GM12874 (cell line): ENCODE results near the gene THOP1.

Experiments
- TF ChIP-seq, protein P1 (sequence below): IDR thresholded peaks from 2 replicates; pipeline ENCODE4 v1.5.1; 2011; ENCODE audit warnings: low read depth, mild to moderate bottlenecking, control low read depth, low read length, moderate library complexity; ENCODE audit not compliant: insufficient read depth

Gene THOP1

DNA sequence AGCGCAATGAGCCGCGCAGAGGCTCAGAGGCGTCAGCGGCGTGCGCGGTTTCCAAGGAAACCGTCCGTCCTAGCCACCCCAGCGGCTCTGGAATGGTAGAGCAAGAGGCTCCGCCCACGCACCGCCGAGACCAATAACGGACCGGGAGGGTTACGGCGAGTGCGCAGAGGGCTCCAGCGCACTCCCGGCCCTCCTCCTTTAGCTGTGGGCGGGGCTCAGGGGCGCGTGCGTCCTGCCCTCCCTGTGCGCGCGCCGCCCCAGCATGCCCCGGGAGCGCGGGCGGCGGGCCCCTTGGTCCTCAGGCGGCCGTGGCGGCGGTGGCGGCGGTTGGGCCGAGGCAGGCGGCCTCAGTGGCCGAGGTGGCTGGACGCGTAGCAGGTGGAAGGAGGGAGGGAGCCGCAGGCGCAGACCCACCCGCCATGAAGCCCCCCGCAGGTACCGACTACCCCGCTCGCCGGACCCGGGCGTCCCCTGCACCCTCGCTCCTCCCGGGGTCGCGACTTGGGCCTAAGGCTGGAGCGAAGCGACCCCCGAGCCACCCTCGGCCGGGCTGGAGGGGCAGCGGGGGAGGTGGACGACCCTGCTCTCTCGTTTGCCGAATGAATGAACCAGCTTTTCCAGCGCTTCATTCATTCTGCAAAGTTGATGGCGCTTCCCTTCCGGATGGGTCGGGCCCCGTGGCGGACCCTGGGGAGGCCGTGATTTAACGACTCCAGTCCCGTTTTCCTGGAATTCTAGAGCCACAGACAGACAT, at the start of gene THOP1:
TSS of gene THOP1 (plus strand) at position 260 of the 754 bp plus-strand sequence. CDS start at position 420, 160 bp downstream.
- TF ChIP-seq, protein P1, sequence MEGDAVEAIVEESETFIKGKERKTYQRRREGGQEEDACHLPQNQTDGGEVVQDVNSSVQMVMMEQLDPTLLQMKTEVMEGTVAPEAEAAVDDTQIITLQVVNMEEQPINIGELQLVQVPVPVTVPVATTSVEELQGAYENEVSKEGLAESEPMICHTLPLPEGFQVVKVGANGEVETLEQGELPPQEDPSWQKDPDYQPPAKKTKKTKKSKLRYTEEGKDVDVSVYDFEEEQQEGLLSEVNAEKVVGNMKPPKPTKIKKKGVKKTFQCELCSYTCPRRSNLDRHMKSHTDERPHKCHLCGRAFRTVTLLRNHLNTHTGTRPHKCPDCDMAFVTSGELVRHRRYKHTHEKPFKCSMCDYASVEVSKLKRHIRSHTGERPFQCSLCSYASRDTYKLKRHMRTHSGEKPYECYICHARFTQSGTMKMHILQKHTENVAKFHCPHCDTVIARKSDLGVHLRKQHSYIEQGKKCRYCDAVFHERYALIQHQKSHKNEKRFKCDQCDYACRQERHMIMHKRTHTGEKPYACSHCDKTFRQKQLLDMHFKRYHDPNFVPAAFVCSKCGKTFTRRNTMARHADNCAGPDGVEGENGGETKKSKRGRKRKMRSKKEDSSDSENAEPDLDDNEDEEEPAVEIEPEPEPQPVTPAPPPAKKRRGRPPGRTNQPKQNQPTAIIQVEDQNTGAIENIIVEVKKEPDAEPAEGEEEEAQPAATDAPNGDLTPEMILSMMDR, result no peak

DNA sequence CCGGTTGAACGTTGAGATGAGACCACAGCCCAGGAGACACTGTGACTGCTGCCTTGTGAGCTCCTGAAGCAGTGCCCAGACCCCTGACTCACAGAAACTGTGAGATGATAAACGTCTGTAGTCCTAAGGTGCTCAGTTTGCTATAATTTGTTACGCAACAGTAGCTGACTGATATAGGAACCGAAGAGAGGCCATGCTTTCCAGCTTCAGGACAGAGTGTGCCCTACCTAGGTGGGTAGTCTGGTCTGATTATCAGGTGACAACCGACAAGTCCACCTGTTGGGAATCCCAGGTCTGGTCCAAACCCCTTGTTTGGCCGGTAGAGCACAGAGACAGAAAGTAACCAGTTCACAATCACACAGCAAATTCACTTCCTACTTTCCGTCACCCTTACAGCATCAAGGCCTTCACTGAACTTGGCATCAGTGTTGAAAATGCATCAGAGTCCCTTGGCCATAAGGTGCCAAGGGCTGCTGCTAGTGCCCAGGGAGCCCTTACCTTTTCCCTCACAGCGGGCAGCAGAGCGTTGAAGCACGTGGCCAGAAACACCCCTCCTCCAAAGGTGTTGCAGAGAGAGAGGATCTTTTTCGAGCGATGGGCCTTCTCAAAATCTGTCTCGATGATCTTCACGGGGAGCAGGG, 48.6 kb upstream of the THOP1 start:
- TF ChIP-seq, protein P1, result no peak

DNA sequence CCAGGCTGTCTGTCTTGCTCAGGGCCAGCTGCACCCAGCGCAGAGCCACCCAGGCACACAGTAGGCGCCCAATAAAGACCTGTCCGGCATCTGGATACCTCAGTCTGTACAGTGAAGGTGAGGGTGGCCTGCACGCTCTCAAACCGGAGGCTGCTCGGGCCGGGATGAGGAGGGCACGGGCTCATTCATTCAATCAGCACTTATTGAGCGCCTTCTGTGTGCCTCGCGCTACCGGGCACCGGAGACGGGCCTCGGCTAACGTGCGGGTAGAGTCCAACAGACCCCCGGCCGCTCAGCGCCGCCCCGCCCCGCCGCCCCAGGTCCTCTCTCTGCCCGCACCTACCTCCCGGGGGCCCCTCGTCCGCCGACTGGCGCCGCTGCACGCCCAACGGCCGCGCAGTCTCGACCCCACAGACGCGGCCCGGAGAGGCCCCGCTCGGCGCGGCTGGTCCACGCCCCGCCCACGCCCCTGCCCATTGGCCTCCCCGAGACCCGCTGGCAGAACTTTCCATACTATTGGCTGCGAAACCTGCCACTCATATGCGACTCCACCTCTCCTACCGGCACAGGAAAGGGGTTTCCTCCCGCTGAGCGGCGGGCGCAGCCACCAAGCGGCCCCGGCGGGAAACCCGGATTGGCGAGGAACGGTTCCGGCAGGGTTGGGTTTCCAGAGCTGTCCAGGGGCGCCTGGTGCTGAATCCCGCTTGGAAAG, 45.5 kb upstream of the THOP1 start, which contains the start of gene SLC39A3:
TSS of gene SLC39A3 (minus strand) at position 416 of the 712 bp plus-strand sequence. CDS start 2,760 bp downstream, outside the sequence.
- TF ChIP-seq, protein P1, result no peak

DNA sequence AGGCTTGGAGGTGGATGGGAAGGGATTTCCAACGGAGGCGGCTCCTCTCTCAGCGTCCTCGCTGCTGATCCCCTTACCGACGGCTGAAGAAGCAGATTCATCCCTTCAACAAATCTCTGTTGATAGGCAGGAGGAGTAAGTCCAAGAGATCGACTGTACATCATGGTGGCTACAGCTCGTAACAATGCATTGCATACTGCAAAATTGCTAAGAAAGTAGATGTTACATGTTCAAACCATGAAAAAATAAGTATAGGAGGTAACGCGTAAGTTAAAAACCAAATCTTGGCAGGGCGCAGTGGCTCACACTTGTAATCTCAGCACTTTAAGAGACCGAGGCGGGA, 45.0 kb upstream of the THOP1 start:
- TF ChIP-seq, protein P1, result no peak

DNA sequence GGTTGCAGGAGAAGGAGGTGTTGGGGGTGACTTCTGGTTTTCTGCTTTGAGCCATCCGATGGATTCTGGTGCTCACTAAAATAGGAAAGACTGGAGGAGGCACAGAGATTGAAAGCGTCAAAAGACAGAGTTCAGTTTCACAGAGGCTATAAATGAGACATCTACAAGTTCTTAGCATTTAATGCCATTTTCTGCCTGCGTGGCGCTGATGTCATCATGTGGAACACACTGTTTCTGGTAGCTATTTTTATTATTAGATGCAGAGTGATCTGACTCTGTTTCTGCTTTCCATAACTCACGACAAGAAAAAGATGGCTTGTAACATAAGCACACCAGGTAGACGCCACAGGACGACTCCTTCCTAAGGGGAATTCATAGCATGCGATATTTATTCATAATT, 42.2 kb upstream of the THOP1 start:
- TF ChIP-seq, protein P1, result no peak

DNA sequence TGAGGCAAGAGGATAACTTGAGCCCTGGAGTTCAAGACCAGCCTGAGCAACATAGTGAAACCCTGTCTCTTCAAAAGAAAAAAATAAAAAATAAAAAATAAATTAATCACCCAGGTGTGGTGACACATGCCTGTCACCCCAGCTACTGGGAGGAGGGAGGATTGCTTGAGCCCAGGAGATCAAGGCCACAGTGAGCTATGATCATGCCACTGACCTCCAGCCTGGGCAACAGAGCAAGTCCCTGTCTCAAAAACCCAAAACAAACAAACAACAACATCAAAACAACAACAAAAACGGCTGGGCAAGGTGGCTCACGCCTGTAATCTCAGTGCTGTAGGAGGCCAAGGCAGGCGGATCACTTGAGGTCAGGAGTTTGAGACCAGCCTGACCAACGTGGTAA, 41.2 kb upstream of the THOP1 start:
- TF ChIP-seq, protein P1, result no peak

DNA sequence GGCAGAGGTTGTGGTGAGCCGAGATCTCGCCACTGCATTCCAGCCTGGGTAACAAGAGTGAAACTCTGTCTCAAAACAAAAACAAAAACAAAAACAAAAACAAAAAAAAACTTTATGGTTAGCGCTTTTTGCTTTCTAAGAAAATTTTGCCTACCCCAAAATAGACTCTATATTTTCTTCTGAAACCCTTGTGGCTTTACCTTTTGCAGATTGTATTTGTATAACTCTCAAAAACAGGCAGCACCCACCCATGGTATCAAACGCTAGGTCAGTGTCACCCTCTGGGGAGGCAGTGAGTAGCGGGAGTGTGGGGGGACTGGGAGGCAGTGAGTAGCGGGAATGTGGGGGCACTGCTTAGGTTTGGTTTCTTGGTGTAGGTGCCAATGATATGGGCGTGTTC, 38.0 kb upstream of the THOP1 start:
- TF ChIP-seq, protein P1, result no peak
